Measurements from ENCODE around the gene SNX33. TPM values are rescaled to one million over a fixed set of nuclear protein-coding genes. Genes with fewer than 3 reads are reported as not detected.

The SNX33 gene
- polyA plus RNA-seq, 1 donor = 12.6 TPM

DNA sequence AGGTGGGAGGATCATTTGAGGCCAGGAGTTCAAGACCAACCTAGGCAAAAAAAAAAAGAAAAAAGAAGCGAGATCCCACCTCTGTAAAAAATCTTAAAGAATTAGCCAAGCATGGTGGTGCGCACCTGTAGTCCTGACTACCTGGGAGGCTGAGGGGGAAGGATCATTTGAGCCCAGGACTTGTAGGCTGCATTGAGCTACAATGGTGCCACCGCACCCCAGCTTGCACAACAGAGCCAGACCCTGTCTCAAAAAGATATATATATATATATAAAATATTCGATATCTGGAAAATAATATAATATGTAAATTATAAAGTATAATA is 6.6 kb upstream of the SNX33 start:
- no peak for DNase-seq (ENCODE audit: low read depth)

DNA sequence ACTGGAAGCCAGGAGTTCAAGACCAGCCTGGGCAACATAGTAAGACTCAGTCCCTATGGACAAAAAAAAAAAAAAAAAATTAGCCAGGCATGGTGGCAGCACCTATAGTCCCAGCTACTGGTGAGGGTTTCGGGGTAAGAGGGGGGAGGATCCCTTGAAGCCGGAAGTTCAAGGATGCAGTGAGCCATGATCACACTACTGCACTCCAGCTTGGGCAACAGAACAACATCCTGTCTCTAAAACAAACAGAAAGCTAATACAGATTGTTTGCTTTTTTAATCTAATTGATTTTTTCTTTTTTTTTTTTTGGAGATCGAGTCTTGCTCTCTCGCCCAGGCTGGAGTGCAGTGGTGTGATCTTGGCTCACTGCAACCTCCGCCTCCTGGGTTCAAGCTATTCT is 6.1 kb upstream of the SNX33 start:
- DNase-seq (ENCODE audit: low read depth) = no peak

DNA sequence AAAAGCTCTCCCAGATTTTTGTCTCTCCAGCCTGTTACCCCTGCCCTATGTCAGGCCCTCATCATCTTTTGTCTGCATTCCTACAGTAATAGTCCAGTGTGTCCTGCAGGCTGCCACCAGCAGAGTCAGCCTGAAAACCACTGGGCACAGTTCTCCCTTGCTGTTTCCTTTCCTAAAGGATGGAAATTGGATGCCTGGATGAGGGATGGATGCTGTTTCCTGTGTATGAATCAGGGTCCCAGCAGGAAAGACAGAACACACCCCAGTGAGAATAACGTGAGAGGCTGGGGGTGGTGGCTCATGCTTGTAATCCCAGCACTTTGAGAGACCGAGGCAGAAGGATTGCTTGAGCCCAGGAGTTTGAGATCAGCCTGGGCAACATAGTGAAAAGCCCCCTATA is 3.3 kb upstream of the SNX33 start:
- DNase-seq (ENCODE audit: low read depth) = no peak

DNA sequence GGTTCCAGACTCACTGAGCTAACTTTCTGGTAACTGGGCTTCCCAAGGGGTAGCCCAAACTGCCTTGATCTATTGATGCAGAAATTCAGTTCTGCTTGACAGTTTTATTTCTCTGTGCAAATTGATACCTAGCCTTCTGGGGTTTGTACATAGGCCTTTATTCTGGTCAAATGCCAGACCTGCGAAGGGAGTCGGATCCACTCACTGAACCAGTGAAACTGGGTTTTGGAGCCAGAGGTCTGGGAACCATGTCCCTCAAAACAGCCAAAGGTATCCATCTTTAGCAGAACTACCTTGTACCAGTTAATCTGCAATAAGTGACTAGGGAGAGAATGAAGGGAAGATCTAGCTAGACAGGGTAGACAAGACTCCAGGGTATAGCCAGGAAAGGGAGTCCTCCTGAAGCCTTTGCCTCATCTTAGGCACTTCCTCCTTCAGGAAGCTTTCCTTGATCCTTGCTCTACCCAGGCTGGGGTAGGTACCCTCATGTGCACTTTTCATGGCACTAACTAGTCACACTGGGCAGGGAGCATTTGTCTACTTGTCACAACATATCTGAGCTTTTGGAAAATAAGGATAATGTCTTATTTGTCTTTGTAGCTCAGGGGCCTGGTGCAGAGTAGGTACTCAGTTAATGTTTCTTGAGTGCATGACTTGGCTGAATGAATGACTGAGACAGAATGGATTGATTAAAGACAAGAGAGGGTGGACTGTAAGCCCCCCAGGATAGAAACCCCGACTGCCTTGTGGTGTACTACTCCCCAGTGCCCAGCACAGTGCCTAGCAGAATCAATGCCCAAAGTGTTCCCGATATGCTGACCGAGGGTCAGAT is 1.4 kb upstream of the SNX33 start:
- DNase-seq (ENCODE audit: low read depth) = no peak

DNA sequence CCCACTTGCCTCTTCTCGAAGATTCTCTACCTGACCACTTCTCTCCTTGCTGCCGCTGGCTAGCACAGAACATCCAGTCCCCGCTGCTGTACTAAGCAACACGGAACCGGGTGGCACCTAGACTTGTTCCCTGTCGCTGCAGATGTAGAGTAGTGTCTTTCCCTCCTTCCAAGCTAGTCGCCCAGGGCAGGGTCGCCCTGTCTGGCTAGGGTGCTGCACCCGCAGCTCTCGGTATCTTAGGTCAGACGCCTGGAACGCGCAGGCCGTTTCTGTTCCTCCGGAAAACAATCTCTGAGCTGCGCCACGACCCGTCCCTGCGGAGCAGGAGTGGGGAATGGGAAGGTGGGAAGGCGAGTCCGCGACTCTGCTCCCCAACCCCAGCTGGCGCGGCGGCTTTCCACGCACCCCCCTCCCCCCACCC is 758 bp upstream of the SNX33 start:
- DNase-seq (ENCODE audit: low read depth) = no peak

DNA sequence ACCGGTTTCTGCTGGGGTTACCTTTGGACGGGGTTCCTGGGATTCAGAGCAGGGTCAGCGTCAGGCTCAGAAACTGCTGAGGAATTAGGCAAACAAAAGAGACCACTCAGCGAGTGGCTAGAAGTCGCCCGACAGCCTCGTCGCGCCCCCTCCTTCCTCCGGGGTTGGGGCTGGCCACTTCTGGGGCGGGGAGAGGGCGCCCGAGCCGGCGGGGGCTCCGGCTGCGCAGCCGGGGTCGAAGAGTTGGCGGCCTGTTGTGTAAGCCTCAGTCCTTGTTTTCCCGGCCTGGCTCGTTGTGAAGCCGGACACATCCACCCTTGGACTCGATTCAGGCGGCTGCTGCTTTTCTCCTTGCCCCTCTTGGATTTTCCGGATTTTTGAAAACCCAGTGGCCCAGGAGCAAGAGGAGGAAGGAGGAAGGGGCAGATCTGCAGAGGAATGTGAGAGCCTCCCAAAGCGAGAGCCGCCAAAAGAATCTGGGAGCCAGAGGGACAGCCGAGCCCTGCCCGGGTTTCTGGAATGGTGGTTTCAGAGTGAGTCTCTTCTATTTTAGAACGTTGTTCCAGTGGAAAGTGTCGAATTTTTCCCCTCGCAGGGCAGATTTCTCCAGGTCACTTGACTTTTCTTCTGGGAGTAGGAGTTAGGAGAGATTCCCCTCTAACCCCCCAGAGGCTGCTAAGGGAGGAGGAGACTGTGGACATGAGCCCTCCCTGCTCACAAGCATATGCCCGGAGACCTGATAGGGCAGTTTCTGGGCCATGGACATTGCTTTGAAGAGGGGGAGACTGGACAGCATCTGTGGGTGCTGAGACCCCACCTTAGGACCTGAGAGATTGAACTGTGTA is 666 bp downstream of the SNX33 start:
- no peak for DNase-seq (ENCODE audit: low read depth)

DNA sequence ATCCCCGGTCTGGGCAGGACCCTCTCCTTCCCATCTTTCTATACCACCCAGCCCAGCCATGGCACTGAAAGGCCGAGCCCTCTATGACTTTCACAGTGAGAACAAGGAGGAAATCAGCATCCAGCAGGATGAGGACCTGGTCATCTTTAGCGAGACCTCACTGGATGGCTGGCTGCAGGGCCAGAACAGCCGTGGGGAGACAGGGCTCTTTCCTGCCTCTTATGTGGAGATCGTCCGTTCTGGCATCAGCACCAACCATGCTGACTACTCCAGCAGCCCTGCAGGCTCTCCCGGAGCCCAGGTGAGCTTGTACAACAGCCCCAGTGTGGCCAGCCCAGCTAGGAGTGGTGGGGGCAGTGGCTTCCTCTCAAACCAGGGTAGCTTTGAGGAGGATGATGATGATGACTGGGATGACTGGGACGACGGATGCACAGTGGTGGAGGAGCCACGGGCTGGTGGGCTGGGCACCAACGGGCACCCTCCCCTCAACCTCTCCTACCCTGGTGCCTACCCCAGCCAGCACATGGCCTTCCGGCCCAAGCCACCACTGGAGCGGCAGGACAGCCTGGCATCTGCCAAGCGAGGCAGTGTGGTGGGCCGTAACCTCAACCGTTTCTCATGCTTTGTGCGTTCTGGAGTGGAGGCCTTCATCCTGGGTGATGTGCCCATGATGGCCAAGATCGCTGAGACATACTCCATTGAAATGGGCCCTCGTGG is 1.5 kb downstream of the SNX33 start:
- no peak for DNase-seq (ENCODE audit: low read depth)

DNA sequence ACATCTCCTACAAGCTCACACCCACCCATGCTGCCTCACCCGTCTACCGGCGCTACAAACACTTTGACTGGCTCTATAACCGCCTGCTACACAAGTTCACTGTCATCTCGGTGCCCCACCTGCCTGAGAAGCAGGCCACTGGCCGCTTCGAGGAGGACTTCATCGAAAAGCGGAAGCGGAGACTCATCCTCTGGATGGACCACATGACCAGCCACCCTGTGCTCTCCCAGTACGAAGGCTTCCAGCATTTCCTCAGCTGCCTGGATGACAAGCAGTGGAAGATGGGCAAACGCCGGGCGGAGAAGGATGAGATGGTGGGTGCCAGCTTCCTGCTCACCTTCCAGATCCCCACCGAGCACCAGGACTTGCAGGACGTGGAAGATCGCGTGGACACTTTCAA is 2.1 kb downstream of the SNX33 start:
- no peak for DNase-seq (ENCODE audit: low read depth)

DNA sequence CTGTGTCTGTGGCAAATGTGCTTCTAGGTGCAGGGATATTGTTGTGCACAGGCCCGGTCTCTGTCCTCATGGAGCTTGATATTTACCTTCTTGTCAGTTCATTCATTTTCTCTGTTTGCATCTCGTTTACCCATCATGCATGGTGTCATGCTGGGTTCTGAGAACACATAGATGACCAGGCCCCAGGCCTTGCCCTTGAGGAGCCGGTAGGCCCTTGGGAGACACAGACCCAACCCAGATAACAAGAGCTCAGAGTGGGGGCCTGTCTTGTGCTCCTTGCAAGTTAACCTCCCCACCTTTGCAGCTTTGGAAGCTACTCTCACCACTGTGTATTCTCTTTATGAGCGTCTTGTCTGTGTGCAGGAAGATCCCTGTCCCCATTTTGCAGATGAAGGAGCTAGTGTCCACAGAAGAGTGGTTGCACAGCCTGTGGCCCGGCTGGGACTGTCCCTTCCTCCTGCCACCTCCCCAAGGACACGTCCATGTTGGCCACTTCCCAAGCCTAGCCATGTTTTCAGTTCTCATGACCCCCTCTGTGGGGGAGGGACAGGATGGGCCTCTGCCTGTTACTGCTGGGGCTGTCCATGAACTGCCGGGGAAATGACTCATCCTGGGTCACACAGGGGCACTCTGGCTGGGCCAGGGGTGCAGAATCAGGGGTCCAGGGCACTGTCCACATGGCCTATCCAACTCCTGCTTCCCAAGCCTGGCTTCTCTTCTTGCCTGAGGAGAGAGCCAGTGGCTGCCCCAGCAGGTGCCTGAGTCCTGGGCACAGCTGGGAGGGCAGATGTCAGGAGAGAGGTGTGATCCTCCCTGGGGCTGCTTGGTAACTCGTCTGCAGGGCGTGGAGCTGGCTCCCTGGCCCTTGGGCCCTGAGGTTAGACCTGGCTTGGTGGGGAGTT is 3.4 kb downstream of the SNX33 start:
- DNase-seq (ENCODE audit: low read depth) = no peak

DNA sequence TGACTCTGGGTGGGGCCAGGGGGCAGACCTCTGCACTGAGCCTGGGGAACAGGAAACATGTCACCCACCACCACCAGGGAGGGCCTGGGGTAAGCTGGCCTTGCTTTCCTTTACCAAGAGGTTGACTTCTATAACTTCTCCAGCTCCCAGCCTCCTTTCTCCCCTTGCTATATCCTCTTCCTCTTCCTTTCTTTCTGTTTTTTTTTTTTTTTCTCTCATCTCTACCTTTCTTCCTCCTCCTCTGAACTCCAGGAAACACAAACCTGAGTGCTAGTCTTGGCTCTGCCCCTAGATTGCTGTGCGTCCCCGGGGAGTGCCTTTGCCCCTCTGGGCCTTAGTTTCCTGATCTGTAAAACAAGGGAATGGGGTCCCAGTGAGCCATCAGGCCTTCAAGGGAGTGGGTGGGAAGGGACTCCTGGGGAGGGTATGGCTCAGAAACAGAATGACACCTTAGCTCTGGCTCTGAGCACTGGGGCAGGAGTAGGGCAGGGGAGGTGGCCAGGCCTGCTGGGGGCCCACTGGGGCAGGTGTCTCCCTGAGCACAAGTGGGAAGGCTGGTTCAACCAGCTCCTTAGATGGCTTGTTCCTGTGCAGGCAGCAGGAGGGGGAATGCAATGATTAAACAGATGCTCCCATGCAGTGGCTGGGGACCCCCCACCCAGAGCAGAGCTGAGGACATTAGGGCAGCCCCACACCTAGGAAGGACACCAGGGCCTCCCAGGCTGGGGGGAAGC is 4.3 kb downstream of the SNX33 start:
- no peak for DNase-seq (ENCODE audit: low read depth)

DNA sequence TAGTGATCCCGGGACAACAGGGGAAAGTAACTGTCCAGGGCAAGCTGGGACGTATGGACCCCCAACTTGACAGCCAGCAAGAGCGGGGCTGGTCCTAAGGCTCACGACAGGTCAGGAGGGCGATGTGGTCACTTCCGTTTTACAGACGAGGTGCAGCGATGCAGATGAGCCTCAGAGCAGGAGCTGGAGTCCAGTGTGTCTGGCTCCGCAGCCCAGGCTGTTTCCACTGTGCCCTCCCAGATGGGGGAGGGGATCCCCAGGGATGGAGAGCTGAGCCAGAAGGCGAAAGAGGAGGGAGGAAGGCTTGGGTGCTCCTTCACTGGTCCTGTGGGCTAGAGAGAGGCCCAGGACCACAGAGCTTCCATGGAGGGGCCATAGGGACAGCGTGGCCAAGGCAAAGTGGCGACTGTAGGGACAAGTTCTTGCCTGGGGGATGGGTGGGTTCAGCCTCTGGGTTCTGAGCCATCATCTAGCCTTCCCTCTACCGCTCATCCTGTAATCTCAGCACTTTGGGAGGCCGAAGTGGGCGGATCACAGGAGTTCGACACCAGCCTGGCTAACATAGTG is 5.7 kb downstream of the SNX33 start:
- DNase-seq (ENCODE audit: low read depth) = no peak

DNA sequence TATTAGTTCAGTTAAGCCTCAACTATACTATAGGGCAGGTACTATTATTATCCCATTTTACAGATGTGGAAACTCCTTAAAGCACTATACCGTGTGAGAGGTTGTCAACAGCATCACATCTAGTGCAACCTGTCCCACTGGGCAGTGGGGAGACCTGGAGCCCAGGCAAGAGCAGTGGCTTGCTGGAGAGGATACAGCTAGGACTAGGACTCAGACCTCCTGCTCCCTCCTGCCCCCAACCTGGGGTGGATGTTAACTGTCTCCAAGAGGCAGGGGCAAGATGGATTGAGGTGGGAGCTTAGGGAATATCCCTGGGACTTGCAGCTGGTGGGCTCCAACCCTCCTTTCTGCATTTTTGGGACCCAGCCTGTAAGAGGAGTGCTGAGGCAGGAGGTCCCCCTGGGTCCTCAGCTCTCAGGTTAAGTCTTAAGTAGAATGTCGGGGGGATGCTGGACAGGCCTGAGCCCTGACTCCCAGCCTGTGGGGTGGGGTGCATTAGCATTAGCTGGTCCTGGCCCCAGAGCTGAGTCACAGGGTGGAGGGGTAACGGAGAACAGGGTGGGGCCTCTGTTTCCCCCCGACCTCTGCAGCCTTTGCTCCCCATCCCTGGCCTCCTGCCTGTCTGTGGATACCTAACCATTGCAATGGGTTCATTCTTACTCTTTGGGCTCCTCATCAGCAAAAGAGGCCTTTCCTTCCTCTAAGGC is 6.6 kb downstream of the SNX33 start:
- no peak for DNase-seq (ENCODE audit: low read depth)

DNA sequence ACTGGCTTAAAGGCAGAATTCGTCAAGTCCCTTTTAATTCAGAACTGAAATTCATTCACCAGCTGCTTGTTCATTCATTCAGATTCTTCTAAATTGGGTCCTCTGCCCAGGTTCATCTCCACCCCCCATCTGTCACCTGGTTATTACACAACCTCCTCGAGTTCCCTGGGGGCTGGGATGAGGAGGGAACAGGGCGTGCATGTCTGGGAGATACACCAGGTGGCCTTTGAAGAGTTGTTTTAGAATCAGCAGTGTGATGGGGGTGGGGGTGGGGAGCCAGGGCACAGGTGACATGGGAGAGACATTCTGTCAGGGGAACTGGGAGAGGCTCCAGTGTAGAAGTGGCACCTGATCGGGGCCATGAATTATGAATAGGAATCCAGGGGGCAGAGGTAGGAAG is 8.2 kb downstream of the SNX33 start:
- no peak for DNase-seq (ENCODE audit: low read depth)

DNA sequence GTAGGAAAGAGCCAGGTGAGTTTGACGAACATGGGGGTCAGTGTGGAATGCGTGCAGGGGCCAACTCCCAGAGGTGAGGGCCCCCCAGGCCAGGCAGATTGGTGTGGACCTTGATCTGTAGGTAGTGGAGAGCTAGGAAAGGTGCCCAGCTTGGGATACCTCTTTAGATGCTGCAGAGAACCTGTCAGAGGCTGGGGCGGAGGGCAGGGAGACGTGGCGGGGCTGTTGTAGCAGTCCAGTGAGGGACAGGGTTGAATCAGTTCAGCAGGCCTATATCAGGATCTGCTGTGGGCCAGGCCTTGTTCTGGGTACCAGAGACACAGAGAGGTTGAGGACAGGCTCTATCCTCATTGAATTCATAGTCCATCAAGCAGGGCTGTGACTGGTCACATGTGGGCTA is 8.6 kb downstream of the SNX33 start:
- DNase-seq (ENCODE audit: low read depth) = no peak

DNA sequence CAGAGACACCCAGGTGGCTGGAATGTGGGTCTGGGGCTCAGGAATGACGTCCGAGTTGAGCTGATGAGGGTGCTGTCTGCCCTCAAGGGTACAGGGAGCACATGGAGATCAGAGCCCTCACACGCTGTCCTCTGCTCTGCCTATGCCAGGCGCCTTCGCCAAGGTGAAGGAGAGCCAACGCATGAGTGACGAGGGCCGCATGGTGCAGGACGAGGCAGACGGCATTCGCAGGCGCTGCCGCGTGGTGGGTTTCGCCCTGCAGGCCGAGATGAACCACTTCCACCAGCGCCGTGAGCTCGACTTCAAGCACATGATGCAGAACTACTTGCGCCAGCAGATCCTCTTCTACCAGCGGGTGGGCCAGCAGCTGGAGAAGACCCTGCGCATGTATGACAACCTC is 9.1 kb downstream of the SNX33 start:
- DNase-seq (ENCODE audit: low read depth) = no peak

DNA sequence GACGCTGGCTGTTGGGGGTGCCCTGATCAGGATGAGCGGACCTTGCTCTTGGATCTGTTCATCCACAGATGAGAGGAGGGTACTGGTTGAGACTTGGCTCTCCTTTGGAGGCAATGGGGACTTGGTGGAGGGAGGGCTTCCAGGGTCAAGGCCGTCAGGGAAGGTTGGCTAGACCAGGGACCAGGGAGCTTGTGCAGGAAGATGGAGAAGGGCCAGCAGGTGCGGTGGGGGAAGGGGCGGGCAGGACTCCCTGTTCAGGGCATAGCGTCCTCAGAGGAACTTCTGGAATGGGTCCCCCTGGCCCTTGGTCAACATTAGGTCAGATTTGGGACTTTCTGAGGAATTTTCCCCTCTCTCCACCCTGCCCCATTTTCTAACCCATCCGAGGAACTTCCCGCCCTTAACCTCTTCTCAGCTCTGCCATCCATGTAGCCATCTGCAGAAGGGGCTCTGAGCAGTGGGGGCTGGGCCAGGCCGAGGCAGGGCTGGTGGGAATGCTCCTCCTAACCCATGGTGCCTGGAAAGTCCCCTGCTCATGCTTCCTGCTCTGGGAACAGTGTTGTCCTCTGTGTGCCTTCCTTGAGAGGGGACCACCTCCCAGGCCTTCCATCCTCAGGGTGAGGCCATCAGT is 11.5 kb downstream of the SNX33 start:
- no peak for DNase-seq (ENCODE audit: low read depth)

DNA sequence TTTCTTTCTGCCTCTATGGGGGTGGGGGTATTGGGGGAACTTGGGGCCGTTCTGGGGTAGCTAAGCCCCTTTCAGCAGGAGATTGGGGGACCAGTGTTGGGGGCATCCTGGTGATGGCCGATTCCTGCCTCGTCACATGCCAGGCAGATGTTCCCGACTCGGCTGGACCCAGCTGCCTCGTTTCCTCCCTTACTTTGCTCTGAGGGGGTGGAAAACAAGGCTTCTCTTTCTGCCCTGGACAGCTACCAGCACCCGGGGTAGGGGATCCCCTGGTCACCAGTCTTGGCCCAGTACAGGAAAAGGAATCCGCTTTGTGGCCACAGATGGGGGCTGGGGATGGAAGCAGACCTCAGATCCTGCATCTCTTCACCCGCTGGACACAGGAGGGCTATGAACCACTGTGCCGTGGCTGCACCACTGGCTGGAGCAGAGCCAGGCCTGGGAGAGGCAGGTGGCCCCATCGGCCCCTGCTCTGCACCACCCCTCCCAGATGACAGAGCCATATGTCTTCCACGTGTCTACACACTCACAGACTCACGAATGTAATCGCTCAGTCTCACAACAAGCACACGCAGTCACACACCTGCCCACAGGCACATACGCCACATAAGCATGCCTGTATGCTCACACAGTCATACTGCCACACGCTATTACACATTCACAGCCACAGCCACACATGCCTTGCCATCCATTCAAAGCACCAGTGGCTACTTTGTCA is 12.4 kb downstream of the SNX33 start:
- no peak for DNase-seq (ENCODE audit: low read depth)

DNA sequence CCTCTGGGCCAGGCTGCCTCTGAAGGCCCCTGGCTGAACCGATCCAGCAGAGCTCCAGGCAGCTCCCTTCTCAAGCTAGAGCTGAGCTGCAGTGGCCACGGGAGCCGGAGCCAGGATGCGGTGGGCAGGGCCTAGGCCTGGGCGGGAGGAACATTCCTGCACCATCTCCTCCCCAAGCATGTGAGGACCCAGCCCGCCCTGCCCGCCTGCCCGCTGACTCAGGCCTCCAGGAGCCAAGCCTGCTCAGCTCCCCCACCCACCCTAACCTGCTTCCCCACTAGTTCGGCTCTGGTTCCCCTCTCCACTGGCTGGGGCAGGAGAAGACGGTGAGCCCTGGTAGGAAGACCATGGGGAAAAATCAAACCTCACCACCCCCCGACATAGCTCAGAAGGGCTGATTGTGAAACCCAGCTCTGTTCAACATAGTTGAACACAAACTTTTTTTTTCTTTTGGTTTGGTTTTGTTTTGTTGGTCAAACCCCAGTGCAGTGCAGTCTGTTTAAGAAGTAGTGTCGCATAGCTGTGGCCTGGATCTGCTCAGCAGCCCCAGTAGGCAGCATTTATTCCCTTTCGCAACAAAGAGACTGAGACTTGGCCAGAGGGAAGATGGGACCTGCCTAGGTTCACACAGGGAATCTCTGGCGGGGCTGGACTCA is 13.5 kb downstream of the SNX33 start:
- no peak for DNase-seq (ENCODE audit: low read depth)
